K562 (cell line): Measurements from ENCODE around the gene SORCS1. TPM values are rescaled to one million over a fixed set of nuclear protein-coding genes. Genes with fewer than 3 reads are reported as not detected.
A peak's percentile ranks its signal among the peaks of the same experiment; 100 is the strongest.

Source experiments
- ARID4B ChIP-seq: sonication (generic); formaldehyde crosslinking; IDR thresholded peaks from 2 replicates; pipeline ENCODE4 v1.8.0; 2022; ENCODE audit warnings: mild to moderate bottlenecking, missing genetic modification reagents
- ATF3 ChIP-seq, 2 experiments: fragments of 450-650 bp in 1 of 2; sonication (generic) in 1 of 2; formaldehyde crosslinking in 1 of 2; IDR thresholded peaks in 1 of 2; conservative IDR thresholded peaks in 1 of 2; 2 replicates each; pipeline versions ENCODE4 v1.6.1 to v1.8.1; 2016 to 2023; ENCODE audit warnings: mild to moderate bottlenecking in 2 of 2, moderate library complexity in 2 of 2, inconsistent platforms in 1 of 2, missing genetic modification reagents in 1 of 2
- CBFA2T2 ChIP-seq: fragments of 450-650 bp; conservative IDR thresholded peaks from 2 replicates; pipeline ENCODE4 v1.6.1; 2017; ENCODE audit warnings: mild to moderate bottlenecking
- CBFA2T3 ChIP-seq: fragments of 450-650 bp; IDR thresholded peaks from 2 replicates; pipeline ENCODE4 v1.6.1; 2017
- CCNT2 ChIP-seq: IDR thresholded peaks from 2 replicates; pipeline ENCODE4 v1.6.1; 2011; ENCODE audit warnings: borderline replicate concordance, low read depth, mild to moderate bottlenecking, moderate library complexity, mixed read lengths, low read length; ENCODE audit not compliant: insufficient read length; ENCODE audit errors: extremely low read depth
- CEBPG ChIP-seq, 3 experiments: fragments of 200-800 bp in 1 of 3; sonication (Bioruptor generic) in 1 of 3; sonication (generic) in 1 of 3; formaldehyde crosslinking in 1 of 3; IDR thresholded peaks in 2 of 3; conservative IDR thresholded peaks in 1 of 3; 2 replicates each; pipeline versions ENCODE4 v1.6.1 to v1.8.0; 2016 to 2022; ENCODE audit warnings: missing compliant biosample characterization in 2 of 3, missing genetic modification characterization in 2 of 3, mild to moderate bottlenecking in 1 of 3, missing genetic modification reagents in 1 of 3
- CREB3L1 ChIP-seq: fragments of 450-650 bp; IDR thresholded peaks from 2 replicates; pipeline ENCODE4 v1.6.1; 2014; ENCODE audit warnings: low read depth, mild to moderate bottlenecking, moderate library complexity, borderline replicate concordance
- CSDE1 ChIP-seq, 2 experiments: fragments of 450-650 bp; IDR thresholded peaks; 2 replicates each; pipeline ENCODE4 v1.6.1; 2016; ENCODE audit warnings: mild to moderate bottlenecking in 1 of 2
- GMEB1 ChIP-seq: fragments of 250-450 bp; sonication (Bioruptor Pico); IDR thresholded peaks from 2 replicates; pipeline ENCODE4 v1.4.0; 2020; ENCODE audit warnings: mild to moderate bottlenecking
- HNRNPL ChIP-seq: fragments of 200-400 bp; formaldehyde crosslinking; IDR thresholded peaks from 2 replicates; pipeline ENCODE4 v1.6.1; 2017; ENCODE audit warnings: low read depth, mild to moderate bottlenecking, low read length
- KLF6 ChIP-seq: fragments of 250-450 bp; sonication (Bioruptor Pico); IDR thresholded peaks from 2 replicates; pipeline ENCODE4 v1.4.0; 2020; ENCODE audit warnings: mild to moderate bottlenecking, moderate library complexity, borderline replicate concordance
- NCOA6 ChIP-seq: fragments of 450-650 bp; IDR thresholded peaks from 2 replicates; pipeline ENCODE4 v1.6.1; 2017; ENCODE audit warnings: mild to moderate bottlenecking
- POLR2A ChIP-seq: fragments of 450-650 bp; conservative IDR thresholded peaks from 2 replicates; pipeline ENCODE4 v1.6.1; 2016
- RBM34 ChIP-seq: fragments of 200-400 bp; formaldehyde crosslinking; IDR thresholded peaks from 2 replicates; pipeline ENCODE4 v1.6.1; 2018; ENCODE audit warnings: low read length, borderline replicate concordance; ENCODE audit not compliant: insufficient read depth
- SAFB ChIP-seq: fragments of 200-400 bp; formaldehyde crosslinking; IDR thresholded peaks from 2 replicates; pipeline ENCODE4 v1.6.1; 2017; ENCODE audit warnings: low read depth, low read length, borderline replicate concordance
- SIN3B ChIP-seq: fragments of 450-650 bp; IDR thresholded peaks from 2 replicates; pipeline ENCODE4 v1.6.1; 2017; ENCODE audit warnings: low read depth, mild to moderate bottlenecking, moderate library complexity
- TFAM ChIP-seq: fragments of 250-450 bp; sonication (Bioruptor Pico); conservative IDR thresholded peaks from 2 replicates; pipeline ENCODE4 v1.5.0; 2021; ENCODE audit warnings: mild to moderate bottlenecking, moderate library complexity
- TOE1 ChIP-seq, 2 experiments: fragments of 450-650 bp in 1 of 2; sonication (generic) in 1 of 2; formaldehyde crosslinking in 1 of 2; IDR thresholded peaks; 2 replicates each; pipeline versions ENCODE4 v1.7.1 to v1.8.0; 2016 to 2022; ENCODE audit warnings: borderline replicate concordance in 2 of 2, mild to moderate bottlenecking in 2 of 2, antibody characterized with exemption in 1 of 2, inconsistent platforms in 1 of 2, low read depth in 1 of 2, missing genetic modification reagents in 1 of 2, moderate library complexity in 1 of 2
- ZNF707 ChIP-seq: fragments of 250-450 bp; sonication (Bioruptor Pico); conservative IDR thresholded peaks from 2 replicates; pipeline ENCODE4 v1.8.0; 2022; ENCODE audit warnings: inconsistent platforms, mild to moderate bottlenecking, moderate library complexity
- polyA plus RNA-seq, 8 experiments: library from polyadenylated mRNA; depleted of rRNA in 4 of 8; stranded (reverse) in 5 of 8; unstranded in 3 of 8; fragments of >200 nt; fragmentation: Nextera tagmentation in 2 of 8; fragmentation: Illumina TruSeq in 1 of 8; extraction: Ambion mirVana in 2 of 8; extraction: Trizol in 1 of 8; gene quantifications; 2 replicates each; pipeline versions ENCODE4 v1.2.1 to v1.2.3, GENCODE V29; 2011 to 2014; ENCODE audit warnings: inconsistent platforms in 1 of 8, missing spikeins in 1 of 8
- total RNA-seq, 7 experiments: library from RNA; depleted of rRNA in 6 of 7; stranded (reverse); fragments of >200 nt in 6 of 7; fragmentation: Illumina TruSeq in 2 of 7; extraction: Trizol in 2 of 7; gene quantifications; 2 replicates each; pipeline versions ENCODE4 v1.2.1 to v1.2.3, GENCODE V29; 2011 to 2021; ENCODE audit warnings: low replicate concordance in 1 of 7

Gene SORCS1
- total and polyA plus RNA-seq, 9 of the 15 experiments (the other 6 are each of a cell fraction or from before 2014, with no cell fraction given) = 1.5 to 3.9 (median 2.7) TPM

- TF ChIP-seq HNRNPL (no peak), GMEB1 (no peak), SIN3B (no peak), KLF6 (CRISPR knock-in tag) (no peak), POLR2A (no peak), ZNF707 (no peak), CSDE1 (IDR thresholded peaks at IDR 0.05) (no peak), NCOA6 (no peak), CBFA2T3 (peak; percentile 90), CEBPG (CRISPR knock-in tag; IDR thresholded peaks at IDR 0.05) (no peak), CEBPG (tag; conservative IDR thresholded peaks at IDR 0.05 in 1 of 2, IDR thresholded peaks at IDR 0.05 in 1 of 2) (no peak), ARID4B (CRISPR knock-in tag) (no peak), ATF3 (IDR thresholded peaks at IDR 0.05) (0 out of 2 replicates have a peak, but pooled peaks have one; percentile 10), ATF3 (CRISPR knock-in tag; conservative IDR thresholded peaks at IDR 0.05) (no peak), CREB3L1 (no peak), CCNT2 (peak; percentile 28), TOE1 (IDR thresholded peaks at IDR 0.05; ENCODE audit: borderline replicate concordance) (no peak), TOE1 (CRISPR knock-in tag; IDR thresholded peaks at IDR 0.05; ENCODE audit: borderline replicate concordance, low read depth) (no peak), TFAM (no peak), SAFB (no peak), RBM34 (no peak), CBFA2T2 (peak; percentile 80)
Measured at GRCh38 chr10:107025676-107026075, 138.8 kb downstream of the SORCS1 start (continued).
